AG04450 (cell line): Measurements from ENCODE around the gene HMGN3. TPM values are rescaled to one million over a fixed set of nuclear protein-coding genes. Genes with fewer than 3 reads are reported as not detected.

Experiments
- CTCF ChIA-PET: fragments of 300-600, 350-600 bp; formaldehyde crosslinking; extraction: SDS; loops from one replicate; lab custom pipeline; 2022; ENCODE audit warnings: antibody characterized with exemption, inconsistent platforms; lab: Charles Lee
- POLR2A ChIA-PET: fragments of 350-600 bp; formaldehyde crosslinking; extraction: SDS; loops from one replicate; lab custom pipeline; 2021; ENCODE audit warnings: antibody characterized with exemption, inconsistent platforms; lab: Yijun Ruan, JAX
- DNase-seq: peaks from one replicate; pipeline ENCODE4 v3.0.0-alpha.2; 2011; ENCODE audit warnings: low read depth, low spot score
- H3K27ac ChIP-seq: one replicate; pipeline ENCODE4 v1.5.1; 2012; ENCODE audit warnings: low read depth, low read length, control low read depth
- H3K27me3 ChIP-seq: one replicate; pipeline ENCODE4 v1.6.0; 2012; ENCODE audit warnings: low read length; ENCODE audit not compliant: control insufficient read depth, insufficient read depth
- H3K4me3 ChIP-seq: 2 replicates; pipeline ENCODE4 v1.5.1; 2011; ENCODE audit warnings: mild to moderate bottlenecking, low read depth, low read length, control low read depth
- H3K9me3 ChIP-seq: 2 replicates; pipeline ENCODE4 v1.5.1; 2012; ENCODE audit warnings: low read length; ENCODE audit not compliant: control insufficient read depth, insufficient read depth
- polyA plus RNA-seq: library from polyadenylated mRNA; depleted of rRNA; stranded (reverse); fragments of >200 nt; gene quantifications from 2 replicates; pipeline ENCODE4 v1.2.3, GENCODE V29; 2011
- TF ChIP-seq, protein P1 (sequence below): IDR thresholded peaks from 2 replicates; pipeline ENCODE4 v1.5.1; 2011; ENCODE audit warnings: low read depth, low read length, control low read depth, inconsistent platforms

The HMGN3 gene
- polyA plus RNA-seq, 1 experiment, result 55.2 TPM

DNA sequence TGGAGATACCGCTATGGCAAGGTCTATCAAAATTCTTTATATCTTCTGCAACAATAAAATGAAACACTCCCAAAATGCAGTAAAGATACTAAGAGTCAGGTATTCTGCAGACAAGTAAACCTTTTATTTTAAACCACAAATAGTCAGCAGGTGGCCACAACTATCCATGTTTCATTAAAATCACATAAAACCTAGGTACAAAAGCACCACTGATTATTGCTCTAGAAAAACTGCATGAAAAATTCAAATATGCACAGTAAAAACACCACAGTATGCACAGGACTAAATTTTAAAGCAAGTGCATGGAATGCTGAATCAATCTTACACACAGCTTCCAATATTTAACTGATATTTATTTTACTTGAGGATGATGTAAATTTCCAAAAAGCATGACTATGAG is 33.3 kb downstream of the HMGN3 start:
- DNase-seq, result no peak
- Histone ChIP-seq H3K4me3 (no peak overlapping the region), H3K27me3 (no peaks in the 10 kb centered on the region), H3K9me3 (no peaks in the 10 kb centered on the region), H3K27ac (no peak overlapping the region)
- CTCF ChIA-PET, result interaction anchor here (1.9 kb wide), 1 partner anchor 10 kb away, joined by 8 read pairs; no protein-coding TSS in a partner anchor
- POLR2A ChIA-PET, result no interaction called here
- TF ChIP-seq, protein P1, sequence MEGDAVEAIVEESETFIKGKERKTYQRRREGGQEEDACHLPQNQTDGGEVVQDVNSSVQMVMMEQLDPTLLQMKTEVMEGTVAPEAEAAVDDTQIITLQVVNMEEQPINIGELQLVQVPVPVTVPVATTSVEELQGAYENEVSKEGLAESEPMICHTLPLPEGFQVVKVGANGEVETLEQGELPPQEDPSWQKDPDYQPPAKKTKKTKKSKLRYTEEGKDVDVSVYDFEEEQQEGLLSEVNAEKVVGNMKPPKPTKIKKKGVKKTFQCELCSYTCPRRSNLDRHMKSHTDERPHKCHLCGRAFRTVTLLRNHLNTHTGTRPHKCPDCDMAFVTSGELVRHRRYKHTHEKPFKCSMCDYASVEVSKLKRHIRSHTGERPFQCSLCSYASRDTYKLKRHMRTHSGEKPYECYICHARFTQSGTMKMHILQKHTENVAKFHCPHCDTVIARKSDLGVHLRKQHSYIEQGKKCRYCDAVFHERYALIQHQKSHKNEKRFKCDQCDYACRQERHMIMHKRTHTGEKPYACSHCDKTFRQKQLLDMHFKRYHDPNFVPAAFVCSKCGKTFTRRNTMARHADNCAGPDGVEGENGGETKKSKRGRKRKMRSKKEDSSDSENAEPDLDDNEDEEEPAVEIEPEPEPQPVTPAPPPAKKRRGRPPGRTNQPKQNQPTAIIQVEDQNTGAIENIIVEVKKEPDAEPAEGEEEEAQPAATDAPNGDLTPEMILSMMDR, result no peak

DNA sequence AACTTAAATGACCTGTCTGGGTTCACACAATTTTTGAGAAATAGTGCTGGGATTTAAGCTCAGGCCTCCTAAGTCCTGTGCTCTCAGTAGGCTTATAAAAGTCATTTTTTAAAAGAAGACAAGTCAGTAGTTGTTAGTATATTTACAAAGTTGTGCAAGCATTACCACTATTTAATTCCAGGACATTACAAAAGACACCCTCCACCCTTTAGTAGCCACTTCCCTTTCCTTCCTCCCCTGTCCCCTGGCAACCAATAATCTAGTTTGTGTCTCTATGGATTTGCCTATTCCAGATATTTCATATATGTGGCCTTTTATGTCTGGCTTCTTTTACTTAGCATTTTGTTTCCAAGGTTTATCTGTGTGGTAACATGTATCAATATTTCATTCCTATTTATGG is 37.6 kb downstream of the HMGN3 start:
- no peak for DNase-seq
- Histone ChIP-seq H3K27me3 (no peaks in the 10 kb centered on the region), H3K9me3 (no peaks in the 10 kb centered on the region), H3K27ac (no peak overlapping the region), H3K4me3 (no peak overlapping the region)
- TF ChIP-seq, protein P1, result no peak
- ChIA-PET POLR2A (no interaction called here), CTCF (no interaction called here)

DNA sequence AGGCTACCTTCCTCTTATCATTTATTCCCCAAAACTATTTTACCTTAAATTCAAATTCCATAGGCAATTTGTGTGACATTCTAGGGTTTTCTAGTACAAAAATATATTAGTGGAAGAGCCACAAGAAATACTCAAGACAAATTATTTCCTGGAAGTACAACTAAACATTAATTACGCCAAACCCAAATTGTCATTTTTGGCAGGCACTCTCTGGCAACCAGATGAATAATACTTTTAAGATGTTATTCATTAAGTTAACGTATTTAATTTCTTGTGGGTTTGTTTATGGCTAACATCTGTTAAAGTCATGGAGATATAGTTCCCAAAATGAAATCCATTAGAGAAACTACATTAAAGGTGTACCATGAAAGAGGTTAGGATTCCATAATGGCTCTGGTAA is 40.5 kb downstream of the HMGN3 start:
- DNase-seq, result no peak
- H3K27ac ChIP-seq, result no peak overlapping the region
- H3K27me3 ChIP-seq, result no peaks in the 10 kb centered on the region
- ChIA-PET POLR2A (no interaction called here), CTCF (no interaction called here)
- TF ChIP-seq, protein P1, result no peak
- no peaks in the 10 kb centered on the region for H3K9me3 ChIP-seq
- H3K4me3 ChIP-seq, result no peak overlapping the region

DNA sequence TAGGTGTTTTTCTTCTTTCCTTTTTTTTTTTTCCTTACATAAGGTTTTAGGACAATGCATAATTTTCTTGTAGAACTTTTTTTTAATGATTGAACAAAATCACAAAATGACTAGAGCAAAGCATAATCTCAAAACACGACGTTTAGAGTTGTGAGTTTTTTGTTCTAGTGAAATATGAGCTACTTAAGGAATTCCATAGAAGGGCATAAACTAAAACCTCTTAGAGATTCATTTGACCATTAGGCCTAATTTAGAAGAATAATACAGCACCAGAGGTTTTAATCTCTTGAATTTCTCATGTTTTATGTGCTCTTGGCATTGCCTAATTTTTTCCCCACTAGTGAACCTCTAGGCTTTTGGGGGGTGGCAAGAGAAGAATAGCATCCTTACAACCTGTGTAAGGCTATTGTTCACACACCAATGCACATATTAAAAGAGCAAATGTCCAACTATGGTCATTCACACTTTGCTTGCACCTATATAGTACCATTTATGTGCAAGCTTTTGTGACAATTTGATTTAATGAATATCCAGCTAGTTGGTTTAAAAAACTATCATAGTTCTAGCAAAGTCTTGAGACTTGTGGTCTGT is 44.6 kb downstream of the HMGN3 start:
- POLR2A ChIA-PET, result no interaction called here
- Histone ChIP-seq H3K27ac (no peak overlapping the region), H3K27me3 (no peaks in the 10 kb centered on the region), H3K4me3 (no peak overlapping the region), H3K9me3 (no peaks in the 10 kb centered on the region)
- TF ChIP-seq, protein P1, result no peak
- CTCF ChIA-PET, result interaction anchor here (0.6 kb wide), 1 partner anchor 144 kb away, joined by 3 read pairs; no protein-coding TSS in a partner anchor
- no peak for DNase-seq

DNA sequence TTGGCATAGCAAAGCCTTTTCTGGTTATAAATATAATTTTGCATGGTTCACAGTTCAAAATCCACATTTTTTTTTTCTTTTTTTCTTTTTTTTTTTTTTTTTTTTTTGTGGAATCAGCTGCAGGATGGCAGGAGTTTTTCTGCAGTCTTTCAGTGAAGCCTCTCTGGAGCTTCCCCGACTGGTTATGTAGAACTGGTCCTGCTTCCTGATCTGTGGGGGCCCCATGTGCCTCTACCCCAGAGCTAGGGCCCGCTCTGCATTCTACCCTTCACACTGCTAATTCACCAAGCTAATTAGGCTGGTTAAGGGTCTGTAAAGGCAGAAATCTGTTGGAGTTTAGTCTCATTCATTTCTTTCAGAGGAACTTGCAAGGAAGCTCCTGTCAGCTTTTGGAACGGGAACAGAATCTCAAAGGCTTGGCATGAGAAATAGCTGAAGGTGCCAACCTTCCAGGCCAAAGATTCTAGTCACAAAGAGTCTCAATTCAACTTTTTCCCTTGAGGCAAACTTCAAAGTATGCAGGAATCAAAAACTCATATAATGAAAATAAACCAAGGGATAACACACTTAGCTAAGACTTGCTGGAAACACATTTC is 45.5 kb downstream of the HMGN3 start:
- no peaks in the 10 kb centered on the region for H3K27me3 ChIP-seq
- H3K4me3 ChIP-seq, result no peak overlapping the region
- no peak for DNase-seq
- H3K9me3 ChIP-seq, result no peaks in the 10 kb centered on the region
- TF ChIP-seq, protein P1, result no peak
- ChIA-PET POLR2A (no interaction called here), CTCF (interaction anchor here (0.5 kb wide), 1 partner anchor 25 kb away, joined by 3 read pairs; no protein-coding TSS in a partner anchor)
- H3K27ac ChIP-seq, result no peak overlapping the region
